ENCODE data around the gene HDGFL3. TPM values are rescaled to one million over a fixed set of nuclear protein-coding genes. Genes with fewer than 3 reads are reported as not detected.

The HDGFL3 gene
- total and polyA plus RNA-seq, 2 donors = 34.1 to 42.9 TPM

GRCh38 chr15:83132861-83133523, 74.6 kb downstream of the HDGFL3 start:
- H3K4me1 ChIP-seq (ENCODE audit: insufficient read depth) = no peaks in the 10 kb centered on the region
- no peak overlapping the region for H3K4me3 ChIP-seq (ENCODE audit: low read depth, low read length)
- WGBS = 89% methylated on average over 4 of the region's 4 CpGs
- H3K36me3 ChIP-seq (ENCODE audit: insufficient read depth) = no peaks in the 10 kb centered on the region
- H3K27ac ChIP-seq (ENCODE audit: low read depth) = no peak overlapping the region
- DNase-seq (ENCODE audit: extremely low spot score) = no peak

GRCh38 chr15:83129791-83130190, 77.8 kb downstream of the HDGFL3 start:
- Histone ChIP-seq H3K36me3 (ENCODE audit: insufficient read depth) (no peaks in the 10 kb centered on the region), H3K4me3 (ENCODE audit: low read depth, low read length) (no peak overlapping the region), H3K27ac (ENCODE audit: low read depth) (no peak overlapping the region), H3K4me1 (ENCODE audit: insufficient read depth) (no peaks in the 10 kb centered on the region)
- no peak for DNase-seq (ENCODE audit: extremely low spot score)
- WGBS = 88% methylated on average over 2 of the region's 2 CpGs

- Histone ChIP-seq H3K36me3 (ENCODE audit: insufficient read depth) (no peaks in the 10 kb centered on the region), H3K4me3 (ENCODE audit: low read depth, low read length) (no peak overlapping the region), H3K4me1 (ENCODE audit: insufficient read depth) (no peaks in the 10 kb centered on the region), H3K27ac (ENCODE audit: low read depth) (no peak overlapping the region)
- 68% methylated on average over 3 of the region's 3 CpGs for WGBS
- DNase-seq (ENCODE audit: extremely low spot score) = no peak
Observed at GRCh38 chr15:83127547-83128150, 80.0 kb downstream of the HDGFL3 start.

GRCh38 chr15:83123529-83123928, 84.1 kb downstream of the HDGFL3 start:
- no peak overlapping the region for H3K4me3 ChIP-seq (ENCODE audit: low read depth, low read length)
- 93% methylated on average over 1 of the region's 1 CpG for WGBS
- H3K27ac ChIP-seq (ENCODE audit: low read depth) = no peak overlapping the region
- H3K36me3 ChIP-seq (ENCODE audit: insufficient read depth) = no peaks in the 10 kb centered on the region
- no peak for DNase-seq (ENCODE audit: extremely low spot score)
- H3K4me1 ChIP-seq (ENCODE audit: insufficient read depth) = no peaks in the 10 kb centered on the region

GRCh38 chr15:83119968-83120581, 87.5 kb downstream of the HDGFL3 start:
- no peak overlapping the region for H3K27ac ChIP-seq (ENCODE audit: low read depth)
- no peak for DNase-seq (ENCODE audit: extremely low spot score)
- H3K4me1 ChIP-seq (ENCODE audit: insufficient read depth) = no peaks in the 10 kb centered on the region
- H3K36me3 ChIP-seq (ENCODE audit: insufficient read depth) = no peaks in the 10 kb centered on the region
- 84% methylated on average over 9 of the region's 9 CpGs for WGBS
- H3K4me3 ChIP-seq (ENCODE audit: low read depth, low read length) = no peak overlapping the region

- Histone ChIP-seq H3K4me1 (ENCODE audit: insufficient read depth) (no peaks in the 10 kb centered on the region), H3K4me3 (ENCODE audit: low read depth, low read length) (no peak overlapping the region), H3K36me3 (ENCODE audit: insufficient read depth) (no peaks in the 10 kb centered on the region), H3K27ac (ENCODE audit: low read depth) (no peak overlapping the region)
- DNase-seq (ENCODE audit: extremely low spot score) = no peak
- 95% methylated on average over 4 of the region's 4 CpGs for WGBS
Observed at GRCh38 chr15:83118968-83119367, 88.7 kb downstream of the HDGFL3 start.

GRCh38 chr15:83118291-83118827, 89.3 kb downstream of the HDGFL3 start:
- no peaks in the 10 kb centered on the region for H3K4me1 ChIP-seq (ENCODE audit: insufficient read depth)
- WGBS = 74% methylated on average over 6 of the region's 6 CpGs
- no peak overlapping the region for H3K27ac ChIP-seq (ENCODE audit: low read depth)
- no peak for DNase-seq (ENCODE audit: extremely low spot score)
- H3K36me3 ChIP-seq (ENCODE audit: insufficient read depth) = no peaks in the 10 kb centered on the region
- no peak overlapping the region for H3K4me3 ChIP-seq (ENCODE audit: low read depth, low read length)

- 86% methylated on average over 11 of the region's 11 CpGs for WGBS
- H3K4me3 ChIP-seq (ENCODE audit: low read depth, low read length) = no peak overlapping the region
Observed at GRCh38 chr15:83115831-83116565, 91.6 kb downstream of the HDGFL3 start.

GRCh38 chr15:83115410-83115809, 92.2 kb downstream of the HDGFL3 start:
- H3K36me3 ChIP-seq (ENCODE audit: insufficient read depth) = no peaks in the 10 kb centered on the region
- no peak for DNase-seq (ENCODE audit: extremely low spot score)
- 89% methylated on average over 3 of the region's 3 CpGs for WGBS
- no peak overlapping the region for H3K27ac ChIP-seq (ENCODE audit: low read depth)
- no peak overlapping the region for H3K4me3 ChIP-seq (ENCODE audit: low read depth, low read length)
- no peaks in the 10 kb centered on the region for H3K4me1 ChIP-seq (ENCODE audit: insufficient read depth)

More at GRCh38 chr15:83115831-83116565, 91.6 kb downstream of the HDGFL3 start:
- no peak overlapping the region for H3K27ac ChIP-seq (ENCODE audit: low read depth)
- no peaks in the 10 kb centered on the region for H3K4me1 ChIP-seq (ENCODE audit: insufficient read depth)
- DNase-seq (ENCODE audit: extremely low spot score) = no peak
- H3K36me3 ChIP-seq (ENCODE audit: insufficient read depth) = no peaks in the 10 kb centered on the region

- H3K27ac ChIP-seq (ENCODE audit: low read depth) = no peak overlapping the region
- H3K36me3 ChIP-seq (ENCODE audit: insufficient read depth) = no peaks in the 10 kb centered on the region
- H3K4me3 ChIP-seq (ENCODE audit: low read depth, low read length) = no peak overlapping the region
- DNase-seq (ENCODE audit: extremely low spot score) = no peak
- 96% methylated on average over 6 of the region's 6 CpGs for WGBS
- H3K4me1 ChIP-seq (ENCODE audit: insufficient read depth) = no peaks in the 10 kb centered on the region
Observed at GRCh38 chr15:83114856-83115255, 92.8 kb downstream of the HDGFL3 start.

- Histone ChIP-seq H3K36me3 (ENCODE audit: insufficient read depth) (no peaks in the 10 kb centered on the region), H3K4me3 (ENCODE audit: low read depth, low read length) (no peak overlapping the region), H3K27ac (ENCODE audit: low read depth) (no peak overlapping the region), H3K4me1 (ENCODE audit: insufficient read depth) (no peaks in the 10 kb centered on the region)
- 82% methylated on average over 5 of the region's 5 CpGs for WGBS
- DNase-seq (ENCODE audit: extremely low spot score) = no peak
Observed at GRCh38 chr15:83113881-83114674, 93.5 kb downstream of the HDGFL3 start.

GRCh38 chr15:83112956-83113299, 94.7 kb downstream of the HDGFL3 start:
- DNase-seq (ENCODE audit: extremely low spot score) = no peak
- H3K4me3 ChIP-seq (ENCODE audit: low read depth, low read length) = no peak overlapping the region
- no peaks in the 10 kb centered on the region for H3K36me3 ChIP-seq (ENCODE audit: insufficient read depth)
- no peaks in the 10 kb centered on the region for H3K4me1 ChIP-seq (ENCODE audit: insufficient read depth)
- no peak overlapping the region for H3K27ac ChIP-seq (ENCODE audit: low read depth)
- 52% methylated on average over 3 of the region's 3 CpGs for WGBS

All from urinary bladder (tissue), 4 donors.